NCI-H748 (cell line): ENCODE data around the gene LYSMD3.

Experiments used
- DNase-seq: peaks from one replicate; lab custom pipeline; 2025; ENCODE audit not compliant: unreplicated experiment; lab: John Stamatoyannopoulos, UW

The LYSMD3 gene

GRCh38 chr5:90548069-90548593, 18.7 kb upstream of the LYSMD3 start:
- peak; percentile 96 for DNase-seq

GRCh38 chr5:90547072-90547536, 17.7 kb upstream of the LYSMD3 start:
- peak; percentile 84 for DNase-seq

GRCh38 chr5:90546216-90546837, 16.9 kb upstream of the LYSMD3 start:
- no peak for DNase-seq

- no peak for DNase-seq
Measured at GRCh38 chr5:90545511-90545910, 16.1 kb upstream of the LYSMD3 start.

- no peak for DNase-seq
Measured at GRCh38 chr5:90542827-90543519, 13.6 kb upstream of the LYSMD3 start.

- peak; percentile 35 for DNase-seq
Measured at GRCh38 chr5:90534922-90535321, 5.5 kb upstream of the LYSMD3 start.

- DNase-seq = no peak
Measured at GRCh38 chr5:90533794-90534193, 4.4 kb upstream of the LYSMD3 start.

- DNase-seq = peak; percentile 50
Measured at GRCh38 chr5:90530736-90531487, 1.5 kb upstream of the LYSMD3 start.

- DNase-seq = peak; percentile 87
Measured at GRCh38 chr5:90529939-90530677, 724 bp upstream of the LYSMD3 start.

GRCh38 chr5:90528601-90529193, 687 bp downstream of the LYSMD3 start:
- DNase-seq = peak; percentile 48

- peak; percentile 99 for DNase-seq
Measured at GRCh38 chr5:90519081-90519480, 10.3 kb downstream of the LYSMD3 start.

- peak; percentile 99 for DNase-seq
Measured at GRCh38 chr5:90518661-90519060, 10.7 kb downstream of the LYSMD3 start.

- DNase-seq = no peak
Measured at GRCh38 chr5:90514520-90514919, 14.9 kb downstream of the LYSMD3 start.

- no peak for DNase-seq
Measured at GRCh38 chr5:90510438-90510837, 18.9 kb downstream of the LYSMD3 start.

GRCh38 chr5:90506221-90506620, 23.2 kb downstream of the LYSMD3 start:
- no peak for DNase-seq

GRCh38 chr5:90504743-90505142, 24.6 kb downstream of the LYSMD3 start:
- no peak for DNase-seq

- no peak for DNase-seq
Measured at GRCh38 chr5:90503596-90503995, 25.8 kb downstream of the LYSMD3 start.

GRCh38 chr5:90495146-90495545, 34.2 kb downstream of the LYSMD3 start:
- DNase-seq = no peak

GRCh38 chr5:90494043-90494442, 35.3 kb downstream of the LYSMD3 start:
- no peak for DNase-seq

- DNase-seq = no peak
Measured at GRCh38 chr5:90488791-90489190, 40.6 kb downstream of the LYSMD3 start.

- DNase-seq = no peak
Measured at GRCh38 chr5:90484540-90484939, 44.8 kb downstream of the LYSMD3 start.
